IPS DF 6.9 (cell line): Measurements from ENCODE around the gene MTA1.

ENCODE experiments used
- DNase-seq: peaks from one replicate; pipeline ENCODE4 v3.0.0-alpha.2; 2013; ENCODE audit warnings: low read depth, low spot score
- H3K27ac ChIP-seq: one replicate; pipeline ENCODE4 v1.5.1; 2013; ENCODE audit warnings: low read length, control low read depth
- H3K27me3 ChIP-seq: 2 replicates; pipeline ENCODE4 v1.6.1; 2013; ENCODE audit warnings: mild to moderate bottlenecking, low read length; ENCODE audit not compliant: control insufficient read depth, insufficient read depth
- H3K36me3 ChIP-seq: 2 replicates; pipeline ENCODE4 v1.6.1; 2013; ENCODE audit warnings: low read length; ENCODE audit not compliant: control insufficient read depth, insufficient read depth
- H3K4me1 ChIP-seq: 2 replicates; pipeline ENCODE4 v1.6.1; 2013; ENCODE audit warnings: low read length; ENCODE audit not compliant: control insufficient read depth, insufficient read depth
- H3K4me3 ChIP-seq: 2 replicates; pipeline ENCODE4 v1.5.1; 2013; ENCODE audit warnings: mild to moderate bottlenecking, low read length
- H3K9me3 ChIP-seq: 2 replicates; pipeline ENCODE4 v1.6.1; 2013; ENCODE audit warnings: low read length, inconsistent platforms; ENCODE audit not compliant: control insufficient read depth, insufficient read depth
- WGBS: extraction: QIAGEN DNeasy Blood & Tissue Kit; methylation state at CpG from one replicate; pipeline ENCODE4 v1.1.7; 2013; ENCODE audit warnings: mixed read lengths, missing lambda C conversion rate; ENCODE audit not compliant: insufficient read length, insufficient coverage; 5-methylcytosine and 5-hydroxymethylcytosine counted together

MTA1 gene

DNA sequence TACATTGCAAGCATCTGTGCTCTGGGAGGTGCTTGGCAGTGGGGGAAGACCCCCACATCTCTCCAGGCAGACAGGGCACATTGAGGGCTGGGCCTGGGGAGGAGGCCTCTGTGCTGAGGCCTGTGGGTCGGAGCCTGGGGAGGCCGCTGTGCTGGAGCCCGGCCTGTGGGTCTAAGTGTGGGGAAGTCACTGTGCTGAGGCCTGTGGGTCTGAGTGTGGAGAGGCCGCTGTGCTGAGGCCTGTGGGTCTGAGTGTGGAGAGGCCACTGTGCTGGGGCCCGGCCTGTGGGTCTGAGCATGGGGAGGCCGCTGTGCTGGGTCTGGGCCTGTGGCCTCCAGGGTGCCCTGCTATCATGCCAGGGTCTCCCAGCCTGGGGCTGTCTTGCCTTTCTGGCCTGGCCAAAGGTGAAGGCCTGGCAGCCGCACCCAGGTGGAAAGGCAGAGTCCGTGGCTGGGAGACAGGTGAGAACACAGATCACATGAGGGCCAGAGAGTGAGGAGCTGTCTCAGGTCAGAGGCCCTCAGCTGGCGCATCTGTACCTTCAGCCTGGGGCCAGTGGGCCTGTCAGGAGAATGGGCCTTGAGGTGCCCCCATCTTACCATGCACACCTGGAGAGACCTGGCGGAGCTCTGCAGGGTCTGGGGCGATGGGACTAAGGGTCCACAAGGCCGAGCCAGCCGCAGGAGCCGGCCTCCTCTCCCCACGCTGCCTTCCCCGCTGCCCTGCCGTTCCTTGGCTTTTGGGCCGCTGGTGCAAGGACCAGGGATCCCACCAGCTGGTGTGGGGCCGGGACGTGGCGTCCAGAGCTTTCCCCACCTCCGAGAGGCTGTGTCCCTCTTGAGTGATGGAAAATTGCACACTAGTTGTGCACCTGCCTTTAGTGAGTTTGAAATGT lies 36.4 kb downstream of the MTA1 start:
- Histone ChIP-seq H3K4me1 (no peaks in the 10 kb centered on the region; the same call in 1 of the 2 replicates), H3K9me3 (no peaks in the 10 kb centered on the region), H3K27ac (no peak overlapping the region), H3K36me3 (peaks cover 58% of the 10 kb centered on the region), H3K27me3 (no peaks in the 10 kb centered on the region), H3K4me3 (no peak overlapping the region)
- WGBS: no CpG with 5 or more reads among the region's 22 CpGs
- DNase-seq: no peak

DNA sequence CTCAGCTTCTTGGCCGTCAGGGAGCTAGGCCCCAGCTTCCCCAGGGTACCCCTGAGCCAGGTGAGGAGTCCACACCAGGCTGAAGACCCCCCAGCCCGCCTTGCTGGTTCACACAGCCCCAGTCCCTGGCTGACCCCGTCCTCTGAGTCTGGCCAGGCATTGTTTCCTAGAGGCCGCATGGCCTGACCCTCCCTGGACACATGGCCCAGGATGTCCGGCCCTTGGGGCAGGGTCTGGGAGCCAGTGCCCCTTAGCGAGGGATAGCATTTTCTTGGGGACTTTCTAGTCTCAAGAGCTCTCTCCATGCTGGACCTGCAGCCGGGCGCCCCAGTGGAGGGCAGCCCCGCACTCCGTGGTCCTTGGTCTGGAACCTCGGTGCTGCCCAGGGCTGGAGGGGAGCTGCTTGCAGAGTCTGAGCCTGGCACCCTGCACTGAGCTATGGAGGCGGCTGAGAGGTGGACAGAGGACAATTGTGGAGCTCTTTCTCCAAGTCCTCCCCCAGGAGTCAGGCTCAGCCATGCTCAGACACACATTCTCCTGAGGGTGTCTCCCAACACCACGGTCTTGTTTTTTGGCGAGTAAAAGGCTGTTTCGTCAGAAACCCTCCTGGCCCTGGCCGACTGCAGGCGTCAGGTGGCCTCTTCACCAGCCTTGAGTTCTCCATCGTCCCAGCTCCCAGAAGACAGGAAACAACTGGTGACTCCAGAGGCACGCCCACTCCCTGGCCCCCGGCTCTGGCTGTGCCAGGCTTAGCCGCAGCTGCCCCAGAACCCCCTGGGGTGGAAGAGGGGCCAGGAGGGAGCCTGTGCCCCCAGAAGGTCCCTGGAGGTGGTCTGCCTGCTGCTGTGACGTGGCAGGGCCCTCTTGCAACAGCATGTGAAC lies 37.4 kb downstream of the MTA1 start:
- H3K27ac ChIP-seq: no peak overlapping the region
- no peak for DNase-seq
- H3K4me1 ChIP-seq: no peaks in the 10 kb centered on the region; the same call in 1 of the 2 replicates
- no peaks in the 10 kb centered on the region for H3K9me3 ChIP-seq
- no peaks in the 10 kb centered on the region for H3K27me3 ChIP-seq
- H3K36me3 ChIP-seq: peaks cover 57% of the 10 kb centered on the region
- H3K4me3 ChIP-seq: no peak overlapping the region
- no CpG with 5 or more reads among the region's 22 CpGs for WGBS

GRCh38 chr14:105458010-105458409 lies 38.4 kb downstream of the MTA1 start:
- no CpG with 5 or more reads among the region's 18 CpGs for WGBS
- no peak overlapping the region for H3K4me3 ChIP-seq
- peaks cover 53% of the 10 kb centered on the region for H3K36me3 ChIP-seq

GRCh38 chr14:105458571-105458970 lies 38.9 kb downstream of the MTA1 start:
- Histone ChIP-seq H3K9me3 (no peaks in the 10 kb centered on the region), H3K4me3 (no peak overlapping the region), H3K27ac (no peak overlapping the region), H3K36me3 (peaks cover 56% of the 10 kb centered on the region), H3K27me3 (no peaks in the 10 kb centered on the region), H3K4me1 (no peaks in the 10 kb centered on the region; the same call in 1 of the 2 replicates)
- WGBS: no CpG with 5 or more reads among the region's 14 CpGs
- DNase-seq: no peak

More at GRCh38 chr14:105458010-105458409, 38.4 kb downstream of the MTA1 start:
- H3K4me1 ChIP-seq: no peaks in the 10 kb centered on the region; the same call in 1 of the 2 replicates
- DNase-seq: no peak
- no peaks in the 10 kb centered on the region for H3K27me3 ChIP-seq
- no peaks in the 10 kb centered on the region for H3K9me3 ChIP-seq
- no peak overlapping the region for H3K27ac ChIP-seq

DNA sequence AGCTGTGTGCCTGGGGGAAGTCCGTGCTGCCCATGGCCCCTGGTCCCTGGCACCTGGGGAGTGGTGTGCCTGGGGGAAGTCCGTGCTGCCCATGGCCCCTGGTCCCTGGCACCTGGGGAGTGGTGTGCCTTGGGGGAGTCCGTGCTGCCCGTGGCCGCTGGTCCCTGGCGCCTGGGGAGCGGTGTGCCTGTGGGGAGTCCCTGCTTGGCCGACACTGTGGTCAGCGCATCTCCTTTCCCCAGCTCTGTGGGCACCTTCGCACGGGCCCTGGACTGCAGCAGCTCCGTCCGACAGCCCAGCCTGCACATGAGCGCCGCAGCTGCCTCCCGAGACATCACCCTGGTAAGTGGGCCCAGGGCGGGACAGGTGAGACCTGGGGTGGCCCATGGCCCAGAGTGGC lies 40.5 kb downstream of the MTA1 start:
- Histone ChIP-seq H3K27ac (no peak overlapping the region), H3K9me3 (no peaks in the 10 kb centered on the region), H3K4me1 (no peaks in the 10 kb centered on the region; the same call in 1 of the 2 replicates), H3K27me3 (no peaks in the 10 kb centered on the region), H3K4me3 (no peak overlapping the region), H3K36me3 (peaks cover 62% of the 10 kb centered on the region)
- WGBS: no CpG with 5 or more reads among the region's 17 CpGs
- no peak for DNase-seq

DNA sequence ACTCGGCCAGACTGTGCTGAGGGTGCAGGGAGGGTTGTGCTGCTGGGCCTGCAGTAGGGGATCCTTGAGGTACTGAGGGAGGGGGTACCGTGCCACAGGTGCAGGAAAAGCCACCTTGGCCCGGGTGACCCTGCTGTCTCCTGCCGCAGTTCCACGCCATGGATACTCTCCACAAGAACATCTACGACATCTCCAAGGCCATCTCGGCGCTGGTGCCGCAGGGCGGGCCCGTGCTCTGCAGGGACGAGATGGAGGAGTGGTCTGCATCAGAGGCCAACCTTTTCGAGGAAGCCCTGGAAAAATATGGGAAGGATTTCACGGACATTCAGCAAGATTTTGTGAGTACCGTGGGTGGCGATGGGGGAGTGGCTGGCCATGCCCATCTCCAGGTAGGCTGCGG lies 41.0 kb downstream of the MTA1 start:
- no CpG with 5 or more reads among the region's 17 CpGs for WGBS

GRCh38 chr14:105461903-105462302 lies 42.3 kb downstream of the MTA1 start:
- no peaks in the 10 kb centered on the region for H3K9me3 ChIP-seq
- no peak overlapping the region for H3K27ac ChIP-seq
- H3K36me3 ChIP-seq: peaks cover 60% of the 10 kb centered on the region
- H3K27me3 ChIP-seq: no peaks in the 10 kb centered on the region
- DNase-seq: no peak
- no peak overlapping the region for H3K4me3 ChIP-seq
- H3K4me1 ChIP-seq: no peaks in the 10 kb centered on the region; the same call in 1 of the 2 replicates
- WGBS: no CpG with 5 or more reads among the region's 18 CpGs

More for the DNA sequence above, 41.0 kb downstream of the MTA1 start:
- H3K36me3 ChIP-seq: peaks cover 60% of the 10 kb centered on the region
- H3K27me3 ChIP-seq: no peaks in the 10 kb centered on the region
- H3K27ac ChIP-seq: no peak overlapping the region
- no peaks in the 10 kb centered on the region for H3K9me3 ChIP-seq
- DNase-seq: no peak
- no peaks in the 10 kb centered on the region; the same call in 1 of the 2 replicates for H3K4me1 ChIP-seq
- H3K4me3 ChIP-seq: no peak overlapping the region

DNA sequence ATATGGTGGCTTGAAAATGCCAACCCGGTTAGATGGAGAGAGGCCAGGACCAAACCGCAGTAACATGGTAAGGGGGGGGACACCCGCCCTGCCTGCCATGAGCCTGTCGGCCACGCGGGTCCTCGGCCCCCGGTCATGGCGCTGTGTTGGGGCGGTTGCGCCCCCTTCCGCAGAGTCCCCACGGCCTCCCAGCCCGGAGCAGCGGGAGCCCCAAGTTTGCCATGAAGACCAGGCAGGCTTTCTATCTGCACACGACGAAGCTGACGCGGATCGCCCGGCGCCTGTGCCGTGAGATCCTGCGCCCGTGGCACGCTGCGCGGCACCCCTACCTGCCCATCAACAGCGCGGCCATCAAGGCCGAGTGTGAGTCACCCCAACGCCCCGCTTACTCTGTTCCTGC lies 44.9 kb downstream of the MTA1 start:
- H3K4me3 ChIP-seq: no peak overlapping the region
- WGBS: no CpG with 5 or more reads among the region's 33 CpGs
- peaks cover 1% of the 10 kb centered on the region; the same call in 1 of the 2 replicates for H3K4me1 ChIP-seq
- H3K27ac ChIP-seq: no peak overlapping the region
- H3K27me3 ChIP-seq: no peaks in the 10 kb centered on the region
- H3K9me3 ChIP-seq: no peaks in the 10 kb centered on the region
- DNase-seq: no peak
- H3K36me3 ChIP-seq: peaks cover 72% of the 10 kb centered on the region

GRCh38 chr14:105465209-105466031 lies 45.8 kb downstream of the MTA1 start:
- no peak for DNase-seq
- Histone ChIP-seq H3K27ac (no peak overlapping the region), H3K36me3 (peaks cover 69% of the 10 kb centered on the region), H3K9me3 (no peaks in the 10 kb centered on the region), H3K27me3 (no peaks in the 10 kb centered on the region), H3K4me3 (no peak overlapping the region), H3K4me1 (peaks cover 1% of the 10 kb centered on the region; the same call in 1 of the 2 replicates)
- no CpG with 5 or more reads among the region's 20 CpGs for WGBS
